ENCODE results near the gene ZHX3. TPM values are rescaled to one million over a fixed set of nuclear protein-coding genes. Genes with fewer than 3 reads are reported as not detected.
A peak's percentile ranks its signal among the peaks of the same experiment; 100 is the strongest.
"Not testable (repeated sequence)": the region's sequence is repeated elsewhere in the genome, so short reads cannot be mapped to it uniquely, and the experiment has no call there.

The ZHX3 gene
- polyA plus RNA-seq, 2 donors, result 6.6 to 9.6 TPM

DNA sequence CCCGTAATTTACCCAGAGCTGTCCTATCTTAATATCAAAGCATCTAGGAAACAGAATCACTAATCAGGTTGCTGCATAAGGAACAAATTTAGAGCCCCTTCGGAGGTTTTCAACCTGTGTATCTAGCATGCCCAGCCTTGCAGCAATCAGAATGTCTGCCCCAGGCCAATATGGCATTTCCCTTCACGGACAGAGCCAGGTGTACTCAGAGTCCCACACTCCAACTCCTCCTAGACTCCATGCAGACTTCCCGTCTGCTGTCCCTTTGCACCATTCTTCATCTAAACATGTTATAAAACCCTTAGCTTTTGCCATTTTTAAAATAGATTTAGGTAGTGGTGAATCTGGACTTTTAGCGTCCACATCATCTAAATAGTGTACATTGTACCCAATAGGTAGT is 61.0 kb downstream of the ZHX3 start:
- H3K36me3 ChIP-seq (ENCODE audit: control insufficient read depth in 2 of 2, insufficient read depth in 2 of 2, low read length in 1 of 2), result no peaks in the 10 kb centered on the region
- WGBS, 2 donors, result 85 to 91% methylated on average over 5 of the region's 5 CpGs
- H3K4me3 ChIP-seq (ENCODE audit: low read depth in 1 of 2, low read length in 2 of 2), result no peak overlapping the region
- H3K27ac ChIP-seq (ENCODE audit: low read depth in 2 of 2, low read length in 1 of 2), result no peak overlapping the region
- H3K9me3 ChIP-seq (ENCODE audit: control insufficient read depth in 2 of 2, insufficient read depth in 1 of 2, low read depth in 1 of 2, low read length in 1 of 2), result no peaks in the 10 kb centered on the region
- H3K4me1 ChIP-seq (ENCODE audit: control insufficient read depth in 2 of 2, insufficient read depth in 2 of 2, low read length in 1 of 2), result peaks cover 0 to 2% of the 10 kb centered on the region in 2 donors
- H3K27me3 ChIP-seq (ENCODE audit: control insufficient read depth in 1 of 2, insufficient read depth in 2 of 2, low read length in 2 of 2), result no peaks in the 10 kb centered on the region

DNA sequence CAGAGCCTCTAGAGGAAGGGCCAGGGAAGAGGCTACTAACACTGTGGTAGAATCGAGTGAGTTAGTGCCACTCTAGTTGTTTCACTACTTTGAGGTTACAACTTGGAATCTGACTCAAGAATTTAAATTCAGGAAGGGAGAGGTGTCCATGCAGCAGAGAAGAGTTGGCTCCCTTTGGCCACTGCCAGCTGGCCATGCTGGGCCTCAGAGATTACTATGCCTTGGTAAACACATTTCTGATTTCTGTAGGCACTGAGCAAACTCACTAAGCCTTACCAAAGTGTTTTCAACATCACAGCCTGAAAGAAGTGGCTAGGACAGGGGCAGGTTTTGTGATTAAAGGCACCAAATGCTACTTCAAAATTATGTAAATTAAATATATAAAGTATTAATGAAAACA is 61.9 kb downstream of the ZHX3 start:
- Histone ChIP-seq H3K9me3 (ENCODE audit: control insufficient read depth in 2 of 2, insufficient read depth in 1 of 2, low read depth in 1 of 2, low read length in 1 of 2) (no peaks in the 10 kb centered on the region), H3K4me3 (ENCODE audit: low read depth in 1 of 2, low read length in 2 of 2) (no peak overlapping the region), H3K27ac (ENCODE audit: low read depth in 2 of 2, low read length in 1 of 2) (no peak overlapping the region), H3K4me1 (ENCODE audit: control insufficient read depth in 2 of 2, insufficient read depth in 2 of 2, low read length in 1 of 2) (peaks cover 0 to 2% of the 10 kb centered on the region in 2 donors), H3K27me3 (ENCODE audit: control insufficient read depth in 1 of 2, insufficient read depth in 2 of 2, low read length in 2 of 2) (no peaks in the 10 kb centered on the region), H3K36me3 (ENCODE audit: control insufficient read depth in 2 of 2, insufficient read depth in 2 of 2, low read length in 1 of 2) (no peaks in the 10 kb centered on the region)
- 89 to 97% methylated on average over 1 of the region's 1 CpG for WGBS, 2 donors

DNA sequence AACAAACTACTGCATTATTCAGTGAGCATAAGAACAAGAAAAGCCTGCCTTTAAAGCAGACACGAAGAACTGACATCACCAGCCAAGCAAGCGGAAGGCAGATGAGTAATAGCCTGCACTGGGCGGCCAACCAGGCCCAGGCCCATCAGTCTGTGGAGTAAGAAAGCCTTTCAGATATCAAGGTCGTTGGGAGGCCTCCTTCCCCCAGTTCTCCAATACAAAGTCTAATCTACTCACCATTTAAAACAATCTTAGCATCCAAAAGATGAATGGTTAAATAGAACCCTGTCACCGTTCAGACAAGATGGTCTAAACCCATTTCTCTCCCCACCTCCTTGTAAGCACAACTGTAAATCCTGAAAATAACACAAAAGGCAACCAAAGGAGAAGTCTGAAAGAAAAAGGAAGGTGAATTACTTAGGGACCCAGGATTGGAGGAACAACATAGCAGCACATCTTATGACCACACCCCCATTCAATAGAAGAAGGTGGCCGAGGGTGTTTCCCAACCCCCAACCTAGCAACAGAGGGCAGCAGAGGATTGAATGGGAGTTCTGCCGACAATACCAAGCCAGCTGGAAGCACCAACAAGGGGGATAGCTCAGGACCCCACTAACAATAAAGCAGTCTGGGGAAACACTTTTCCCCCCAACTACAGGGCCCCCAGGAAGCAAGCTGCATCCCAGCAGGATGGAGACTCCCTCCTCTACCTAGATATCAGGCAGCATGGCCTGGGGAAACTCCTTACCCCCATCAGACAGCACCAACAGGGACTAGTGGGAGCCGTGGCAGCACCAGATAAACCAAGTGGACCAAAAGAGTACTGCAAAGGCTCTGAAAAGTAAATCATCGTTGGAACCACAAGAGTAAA is 67.9 kb downstream of the ZHX3 start:
- Histone ChIP-seq H3K27me3 (ENCODE audit: control insufficient read depth in 1 of 2, insufficient read depth in 2 of 2, low read length in 2 of 2) (no peaks in the 10 kb centered on the region), H3K4me1 (ENCODE audit: control insufficient read depth in 2 of 2, insufficient read depth in 2 of 2, low read length in 1 of 2) (peaks cover 6 to 7% of the 10 kb centered on the region in 2 donors), H3K27ac (ENCODE audit: low read depth in 2 of 2, low read length in 1 of 2) (peak overlapping the region; percentile 88 to 95), H3K9me3 (ENCODE audit: control insufficient read depth in 2 of 2, insufficient read depth in 1 of 2, low read depth in 1 of 2, low read length in 1 of 2) (no peaks in the 10 kb centered on the region), H3K36me3 (ENCODE audit: control insufficient read depth in 2 of 2, insufficient read depth in 2 of 2, low read length in 1 of 2) (no peaks in the 10 kb centered on the region), H3K4me3 (ENCODE audit: low read depth in 1 of 2, low read length in 2 of 2) (no peak overlapping the region)
- 39% methylated on average over 9 of the region's 9 CpGs for WGBS, 2 donors

DNA sequence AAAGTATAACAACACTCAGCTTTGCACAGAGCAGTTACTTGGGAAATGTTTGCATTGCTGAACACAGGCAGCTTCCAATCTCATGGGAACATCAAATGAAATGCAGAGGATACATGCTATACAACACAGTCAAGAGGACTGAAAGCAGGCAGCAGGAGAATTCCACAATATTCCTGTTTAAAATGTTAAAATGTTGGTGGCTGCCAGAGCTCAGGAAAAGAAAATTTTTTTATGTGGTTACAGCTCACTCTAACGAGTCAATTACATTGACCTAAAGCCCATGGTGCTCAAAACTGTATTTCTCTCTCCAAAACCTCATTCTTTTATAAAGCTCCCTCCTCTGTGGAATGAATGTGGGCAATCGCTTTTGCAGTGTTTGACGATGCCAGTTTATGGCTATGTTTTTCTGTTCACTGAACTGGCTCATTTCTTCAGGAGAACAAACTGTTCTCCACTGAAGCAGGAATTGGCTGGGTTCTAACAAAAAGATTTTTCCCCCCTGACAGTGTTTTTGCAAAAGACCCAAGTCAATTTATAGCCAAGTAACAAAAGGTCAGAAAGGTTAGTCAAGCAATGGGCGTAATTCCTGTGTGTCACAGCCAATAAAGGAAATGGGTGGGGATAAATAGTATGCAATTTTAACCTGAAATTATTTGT is 69.0 kb downstream of the ZHX3 start:
- peaks cover 6 to 7% of the 10 kb centered on the region in 2 donors for H3K4me1 ChIP-seq (ENCODE audit: control insufficient read depth in 2 of 2, insufficient read depth in 2 of 2, low read length in 1 of 2)
- H3K9me3 ChIP-seq (ENCODE audit: control insufficient read depth in 2 of 2, insufficient read depth in 1 of 2, low read depth in 1 of 2, low read length in 1 of 2), result no peaks in the 10 kb centered on the region
- WGBS, 2 donors, result 49 to 57% methylated on average over 4 of the region's 4 CpGs
- peak overlapping the region in 1 of 2 donors; percentile 77 for H3K27ac ChIP-seq (ENCODE audit: low read depth in 2 of 2, low read length in 1 of 2)
- no peaks in the 10 kb centered on the region for H3K36me3 ChIP-seq (ENCODE audit: control insufficient read depth in 2 of 2, insufficient read depth in 2 of 2, low read length in 1 of 2)
- H3K4me3 ChIP-seq (ENCODE audit: low read depth in 1 of 2, low read length in 2 of 2), result no peak overlapping the region
- no peaks in the 10 kb centered on the region for H3K27me3 ChIP-seq (ENCODE audit: control insufficient read depth in 1 of 2, insufficient read depth in 2 of 2, low read length in 2 of 2)

DNA sequence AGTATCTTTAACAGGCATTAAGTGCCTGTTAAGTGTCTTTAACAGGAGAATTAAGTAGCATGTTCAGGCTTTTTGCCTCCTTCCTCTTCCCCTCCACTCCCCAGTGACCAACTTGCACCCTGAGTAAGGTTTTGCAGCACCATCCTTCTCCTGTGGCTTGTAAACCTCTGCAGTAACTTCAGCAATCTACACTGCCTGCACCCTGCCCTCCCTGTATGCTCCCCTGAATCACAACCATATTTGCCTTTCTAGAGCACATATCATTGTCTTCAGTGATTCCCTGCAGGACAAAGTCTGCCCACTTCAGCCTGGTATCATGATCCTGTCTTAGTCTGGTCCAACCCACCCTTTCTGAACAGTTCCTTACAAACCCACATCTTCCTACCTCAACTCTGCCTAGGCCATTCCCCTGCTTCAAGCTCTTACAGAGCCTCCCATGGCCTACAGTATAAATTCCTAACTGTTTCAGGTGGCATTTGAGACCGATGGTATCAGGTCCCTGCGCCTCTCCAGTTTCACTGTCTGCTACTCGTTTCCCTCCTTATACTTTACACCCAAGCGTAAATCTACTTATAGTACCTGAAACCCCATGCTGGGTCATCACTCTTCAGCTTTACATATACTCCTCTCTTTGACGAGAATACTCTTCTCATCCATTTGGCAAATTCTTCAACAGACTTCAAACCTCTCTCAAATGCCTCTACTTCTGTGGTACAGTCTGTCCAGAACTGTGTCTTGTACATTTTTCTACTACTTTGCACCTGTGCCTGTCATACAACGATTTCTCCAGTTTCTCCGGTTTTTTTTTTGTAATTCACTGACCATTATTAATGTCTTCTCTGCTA is 69.8 kb downstream of the ZHX3 start:
- 75 to 76% methylated on average over 7 of the region's 7 CpGs for WGBS, 2 donors
- Histone ChIP-seq H3K4me3 (ENCODE audit: low read depth in 1 of 2, low read length in 2 of 2) (no peak overlapping the region), H3K27ac (ENCODE audit: low read depth in 2 of 2, low read length in 1 of 2) (peak overlapping the region; percentile 76 to 77), H3K9me3 (ENCODE audit: control insufficient read depth in 2 of 2, insufficient read depth in 1 of 2, low read depth in 1 of 2, low read length in 1 of 2) (no peaks in the 10 kb centered on the region), H3K4me1 (ENCODE audit: control insufficient read depth in 2 of 2, insufficient read depth in 2 of 2, low read length in 1 of 2) (peaks cover 6 to 7% of the 10 kb centered on the region in 2 donors), H3K36me3 (ENCODE audit: control insufficient read depth in 2 of 2, insufficient read depth in 2 of 2, low read length in 1 of 2) (no peaks in the 10 kb centered on the region), H3K27me3 (ENCODE audit: control insufficient read depth in 1 of 2, insufficient read depth in 2 of 2, low read length in 2 of 2) (no peaks in the 10 kb centered on the region)

DNA sequence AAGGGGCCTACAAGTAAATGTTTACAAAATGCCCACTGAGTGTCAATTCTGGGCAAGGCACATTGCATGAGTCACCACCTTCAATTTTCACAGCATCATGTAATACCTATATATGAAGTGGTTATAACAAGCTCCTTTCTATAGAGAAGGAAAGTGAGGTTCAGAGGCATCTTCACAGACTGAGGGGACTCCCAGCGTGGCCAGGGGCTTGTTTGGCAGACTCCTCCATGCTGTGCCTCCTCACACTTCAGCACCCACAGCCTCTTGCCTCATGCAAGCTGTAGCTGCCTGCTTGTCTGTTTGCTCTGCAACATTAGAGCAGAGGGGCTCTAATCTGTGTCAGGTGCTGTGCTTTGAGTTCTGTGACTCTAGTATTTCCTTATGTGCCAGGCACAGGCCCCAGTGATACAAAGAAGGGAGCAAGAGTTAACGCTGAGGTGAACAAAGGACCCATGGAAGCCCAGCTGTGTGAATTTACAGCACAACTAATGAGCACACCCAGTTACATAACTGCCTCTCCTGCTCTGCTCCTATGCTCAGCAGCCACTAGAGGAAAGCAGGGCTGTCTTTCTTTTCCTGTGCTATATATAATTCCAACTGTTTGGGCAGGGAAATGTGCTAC is 72.3 kb downstream of the ZHX3 start:
- Histone ChIP-seq H3K27me3 (ENCODE audit: control insufficient read depth in 1 of 2, insufficient read depth in 2 of 2, low read length in 2 of 2) (no peaks in the 10 kb centered on the region), H3K9me3 (ENCODE audit: control insufficient read depth in 2 of 2, insufficient read depth in 1 of 2, low read depth in 1 of 2, low read length in 1 of 2) (no peaks in the 10 kb centered on the region), H3K4me3 (ENCODE audit: low read depth in 1 of 2, low read length in 2 of 2) (no peak overlapping the region), H3K36me3 (ENCODE audit: control insufficient read depth in 2 of 2, insufficient read depth in 2 of 2, low read length in 1 of 2) (no peaks in the 10 kb centered on the region), H3K4me1 (ENCODE audit: control insufficient read depth in 2 of 2, insufficient read depth in 2 of 2, low read length in 1 of 2) (peaks cover 5 to 6% of the 10 kb centered on the region in 2 donors), H3K27ac (ENCODE audit: low read depth in 2 of 2, low read length in 1 of 2) (peak overlapping the region; percentile 57 to 80)
- 49 to 54% methylated on average over 2 of the region's 2 CpGs for WGBS, 2 donors

DNA sequence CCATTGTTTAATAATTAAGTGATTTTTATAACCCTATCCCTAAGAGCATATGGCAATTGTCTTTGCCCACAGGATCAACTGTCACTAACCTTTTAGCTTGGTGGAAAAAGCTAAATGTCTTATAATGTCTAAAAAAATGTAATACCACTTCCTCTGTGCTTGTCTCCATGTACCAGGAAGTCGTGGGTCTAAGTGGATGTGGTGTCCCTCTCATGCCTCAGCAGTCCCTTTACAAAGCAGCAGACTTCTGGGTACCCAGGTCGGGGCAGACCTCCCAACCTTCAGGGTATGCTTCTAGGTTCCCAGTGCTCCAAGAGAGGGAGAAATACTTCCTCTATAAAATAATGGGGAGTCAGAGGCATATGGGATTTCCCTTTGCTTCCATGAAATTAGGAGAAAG is 74.7 kb downstream of the ZHX3 start:
- H3K4me3 ChIP-seq (ENCODE audit: low read depth in 1 of 2, low read length in 2 of 2), result no peak overlapping the region
- H3K36me3 ChIP-seq (ENCODE audit: control insufficient read depth in 2 of 2, insufficient read depth in 2 of 2, low read length in 1 of 2), result peaks cover 0 to 3% of the 10 kb centered on the region in 2 donors
- H3K27me3 ChIP-seq (ENCODE audit: control insufficient read depth in 1 of 2, insufficient read depth in 2 of 2, low read length in 2 of 2), result no peaks in the 10 kb centered on the region
- no peaks in the 10 kb centered on the region for H3K9me3 ChIP-seq (ENCODE audit: control insufficient read depth in 2 of 2, insufficient read depth in 1 of 2, low read depth in 1 of 2, low read length in 1 of 2)
- WGBS, 2 donors, result 71 to 75% methylated on average over 2 of the region's 2 CpGs
- peaks cover 5 to 6% of the 10 kb centered on the region in 2 donors for H3K4me1 ChIP-seq (ENCODE audit: control insufficient read depth in 2 of 2, insufficient read depth in 2 of 2, low read length in 1 of 2)
- H3K27ac ChIP-seq (ENCODE audit: low read depth in 2 of 2, low read length in 1 of 2), result no peak overlapping the region

DNA sequence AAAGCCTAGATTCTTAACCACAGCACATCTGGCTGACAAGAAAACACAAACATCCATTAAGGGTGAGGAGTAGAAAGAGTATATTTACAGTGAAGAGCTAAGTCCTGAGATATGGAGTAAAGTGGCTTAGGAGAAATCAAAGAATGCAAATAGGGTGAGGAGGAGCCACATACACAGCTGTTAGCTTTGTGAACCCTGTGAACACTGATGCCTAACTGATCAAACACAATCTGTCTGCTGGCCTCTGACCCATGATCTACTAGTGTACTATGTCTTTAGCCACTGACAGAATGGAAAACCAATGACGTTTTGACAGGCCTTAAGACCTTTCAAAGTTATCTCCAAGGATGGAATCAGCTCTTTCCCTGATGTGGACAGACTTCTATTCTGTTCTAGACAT is 75.2 kb downstream of the ZHX3 start:
- Histone ChIP-seq H3K4me3 (ENCODE audit: low read depth in 1 of 2, low read length in 2 of 2) (no peak overlapping the region), H3K27me3 (ENCODE audit: control insufficient read depth in 1 of 2, insufficient read depth in 2 of 2, low read length in 2 of 2) (no peaks in the 10 kb centered on the region), H3K4me1 (ENCODE audit: control insufficient read depth in 2 of 2, insufficient read depth in 2 of 2, low read length in 1 of 2) (peaks cover 3 to 4% of the 10 kb centered on the region in 2 donors), H3K27ac (ENCODE audit: low read depth in 2 of 2, low read length in 1 of 2) (no peak overlapping the region), H3K36me3 (ENCODE audit: control insufficient read depth in 2 of 2, insufficient read depth in 2 of 2, low read length in 1 of 2) (peaks cover 0 to 3% of the 10 kb centered on the region in 2 donors), H3K9me3 (ENCODE audit: control insufficient read depth in 2 of 2, insufficient read depth in 1 of 2, low read depth in 1 of 2, low read length in 1 of 2) (no peaks in the 10 kb centered on the region)
- 56 to 57% methylated on average over 1 of the region's 1 CpG for WGBS, 2 donors

DNA sequence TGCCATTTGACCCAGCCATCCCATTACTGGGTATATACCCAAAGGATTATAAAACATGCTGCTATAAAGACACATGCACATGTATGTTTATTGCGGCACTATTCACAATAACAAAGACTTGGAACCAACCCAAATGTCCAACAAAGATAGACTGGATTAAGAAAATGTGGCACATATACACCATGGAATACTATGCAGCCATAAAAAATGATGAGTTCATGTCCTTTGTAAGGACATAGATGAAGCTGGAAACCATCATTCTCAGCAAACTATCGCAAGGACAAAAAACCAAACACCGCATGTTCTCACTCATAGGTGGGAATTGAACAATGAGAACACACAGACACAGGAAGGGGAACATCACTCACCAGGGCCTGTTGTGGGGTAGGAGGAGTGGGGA is 80.3 kb downstream of the ZHX3 start:
- WGBS, 2 donors, result 100% methylated on average over 2 of the region's 3 CpGs
- H3K4me3 ChIP-seq (ENCODE audit: low read depth in 1 of 2, low read length in 2 of 2); H3K9me3 ChIP-seq (ENCODE audit: control insufficient read depth in 2 of 2, insufficient read depth in 1 of 2, low read depth in 1 of 2, low read length in 1 of 2); H3K4me1 ChIP-seq (ENCODE audit: control insufficient read depth in 2 of 2, insufficient read depth in 2 of 2, low read length in 1 of 2); H3K36me3 ChIP-seq (ENCODE audit: control insufficient read depth in 2 of 2, insufficient read depth in 2 of 2, low read length in 1 of 2); H3K27me3 ChIP-seq (ENCODE audit: control insufficient read depth in 1 of 2, insufficient read depth in 2 of 2, low read length in 2 of 2); H3K27ac ChIP-seq (ENCODE audit: low read depth in 2 of 2, low read length in 1 of 2): not testable (repeated sequence)
